Adrenal gland (tissue), 12 donors: ENCODE data around the gene TIMP2. TPM values are rescaled to one million over a fixed set of nuclear protein-coding genes. Genes with fewer than 3 reads are reported as not detected.
A peak's percentile ranks its signal among the peaks of the same experiment; 100 is the strongest.

ENCODE experiments used
- DNase-seq, 7 donors: peaks; one replicate each; pipeline ENCODE4 v3.0.0-alpha.2; 2019 to 2020
- H3K27ac ChIP-seq, 5 donors: fragments of 200-600 bp; sonication (generic) in 4 of 5; 1 replicate in 3 of 5; 2 replicates in 2 of 5; pipeline versions ENCODE4 v1.5.1 to v1.8.0; 2016 to 2020; ENCODE audit warnings: mild to moderate bottlenecking in 1 of 5
- H3K27me3 ChIP-seq: fragments of 200-600 bp; 2 replicates; pipeline ENCODE4 v1.8.0; 2021
- H3K36me3 ChIP-seq, 2 donors: fragments of 200-600 bp; replicated peaks in 1 of 2; 1 replicate in 1 of 2; 2 replicates in 1 of 2; pipeline versions ENCODE4 v1.5.1 to v1.8.0; 2018 to 2022
- H3K4me1 ChIP-seq, 2 donors: fragments of 200-600 bp; replicated peaks in 1 of 2; 1 replicate in 1 of 2; 2 replicates in 1 of 2; pipeline versions ENCODE4 v1.5.1 to v1.8.0; 2018 to 2021
- H3K4me3 ChIP-seq, 4 donors: fragments of 200-600 bp; sonication (generic) in 3 of 4; one replicate each; pipeline ENCODE4 v1.5.1; 2016 to 2018
- H3K9me3 ChIP-seq, 3 donors: fragments of 200-600 bp; sonication (generic) in 1 of 3; replicated peaks in 1 of 3; 1 replicate in 2 of 3; 2 replicates in 1 of 3; pipeline versions ENCODE4 v1.5.1 to v1.8.0; 2016 to 2021
- POLR2A ChIP-seq, 2 donors: fragments of 450-650 bp; IDR thresholded peaks; one replicate each; pipeline ENCODE4 v1.6.1; 2017; ENCODE audit warnings: antibody characterized with exemption in 2 of 2, mild to moderate bottlenecking in 2 of 2, moderate library complexity in 1 of 2
- WGBS, 4 donors: extraction: QIAGEN DNeasy Blood & Tissue Kit in 2 of 4; methylation state at CpG; one replicate each; pipeline versions ENCODE4 v1.1.5 to v1.1.7; 2013 to 2017; 5-methylcytosine and 5-hydroxymethylcytosine counted together
- intact Hi-C, 2 donors: fragments of 100-400 bp; cut with DNase I; formaldehyde crosslinking; loops; one replicate each; pipeline versions ENCODE4 v1.14.1 to v1.15.0; 2022 to 2023
- polyA plus RNA-seq, 3 donors: library from polyadenylated mRNA; stranded (reverse); fragments of 200-250 nt in 2 of 3; fragments of 350-450 nt in 1 of 3; fragmentation: Illumina TruSeq in 1 of 3; extraction: RNeasy Lipid Tissue Mini Kit (QIAGEN cat#74804) in 1 of 3; gene quantifications; one replicate each; pipeline ENCODE4 v1.2.3, GENCODE V29; 2013 to 2014
- total RNA-seq, 9 donors: library from RNA; depleted of rRNA in 4 of 9; stranded (reverse); fragments of >200 nt in 4 of 9; fragments of 120-200 nt in 1 of 9; fragmentation: NEBNext Ultra II Directional in 1 of 9; extraction: Animal tissue kit (Norgen Biotek cat#: 25700) in 1 of 9; gene quantifications; one replicate each; pipeline versions ENCODE4 v1.1.0 to v1.2.4, GENCODE V29; 2013 to 2023
- TF ChIP-seq, protein P1 (sequence below), 6 experiments: fragments of 450-650 bp in 4 of 6; fragments of 200-600 bp in 2 of 6; sonication (generic) in 1 of 6; IDR thresholded peaks; 1 replicate in 5 of 6; 2 replicates in 1 of 6; pipeline versions ENCODE4 v1.5.1 to v1.8.0; 2016 to 2021; ENCODE audit warnings: antibody characterized with exemption in 6 of 6, mild to moderate bottlenecking in 2 of 6, moderate library complexity in 1 of 6
- donor health status: healthy with polysubstance abuse.
- donor health status: Bipolar disorder and iron deficiency.
- donor health status: DM: yes; HTN: yes; CAD: no.
- donor health status: DM: no; HTN: no; CAD: no.
- donor health status: DM: no; HTN: no; CAD: no.
- donor health status: DM: yes; HTN: yes; CAD: no.

Gene TIMP2
- total and polyA plus RNA-seq, 12 donors = 20.2 to 275 (median 176) TPM

DNA sequence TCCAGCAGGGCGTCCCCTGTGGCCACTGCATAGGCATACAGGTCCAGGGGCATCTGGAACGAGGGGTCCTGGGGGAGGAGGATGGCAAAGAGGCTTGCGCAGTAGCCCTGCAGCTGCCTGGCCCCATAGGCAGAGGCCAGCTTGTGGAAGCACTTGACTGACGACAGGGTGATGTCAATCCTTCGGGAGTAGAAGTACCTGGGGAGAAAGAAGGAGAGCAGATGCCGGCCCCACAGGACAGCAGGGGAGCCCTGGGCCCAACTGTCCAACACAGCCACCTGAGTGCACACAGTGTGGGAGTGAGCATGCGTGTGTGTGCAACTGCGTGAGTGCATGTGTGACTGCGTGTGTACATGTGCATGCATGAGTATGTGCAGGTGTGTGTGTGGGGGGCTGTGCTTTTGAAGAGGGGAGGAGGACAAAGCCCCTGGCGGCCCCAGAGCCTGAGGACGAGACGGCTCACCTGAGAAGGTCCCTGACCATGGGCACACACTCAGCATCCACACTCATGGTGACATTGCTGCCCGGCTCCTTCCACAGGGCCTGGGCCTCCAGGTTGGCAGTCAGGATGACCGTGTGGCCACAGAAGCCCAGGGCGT is 47.4 kb upstream of the TIMP2 start:
- H3K27ac ChIP-seq = peak overlapping the region in 2 of 5 donors; percentile 17 to 53
- no peaks in the 10 kb centered on the region for H3K27me3 ChIP-seq
- H3K4me3 ChIP-seq = no peak overlapping the region
- WGBS, 4 donors = 85 to 93% (median 90%) methylated on average over 8 to 15 of the region's 15 CpGs
- no peak for TF ChIP-seq POLR2A (IDR thresholded peaks at IDR 0.05)
- TF ChIP-seq, protein P1, sequence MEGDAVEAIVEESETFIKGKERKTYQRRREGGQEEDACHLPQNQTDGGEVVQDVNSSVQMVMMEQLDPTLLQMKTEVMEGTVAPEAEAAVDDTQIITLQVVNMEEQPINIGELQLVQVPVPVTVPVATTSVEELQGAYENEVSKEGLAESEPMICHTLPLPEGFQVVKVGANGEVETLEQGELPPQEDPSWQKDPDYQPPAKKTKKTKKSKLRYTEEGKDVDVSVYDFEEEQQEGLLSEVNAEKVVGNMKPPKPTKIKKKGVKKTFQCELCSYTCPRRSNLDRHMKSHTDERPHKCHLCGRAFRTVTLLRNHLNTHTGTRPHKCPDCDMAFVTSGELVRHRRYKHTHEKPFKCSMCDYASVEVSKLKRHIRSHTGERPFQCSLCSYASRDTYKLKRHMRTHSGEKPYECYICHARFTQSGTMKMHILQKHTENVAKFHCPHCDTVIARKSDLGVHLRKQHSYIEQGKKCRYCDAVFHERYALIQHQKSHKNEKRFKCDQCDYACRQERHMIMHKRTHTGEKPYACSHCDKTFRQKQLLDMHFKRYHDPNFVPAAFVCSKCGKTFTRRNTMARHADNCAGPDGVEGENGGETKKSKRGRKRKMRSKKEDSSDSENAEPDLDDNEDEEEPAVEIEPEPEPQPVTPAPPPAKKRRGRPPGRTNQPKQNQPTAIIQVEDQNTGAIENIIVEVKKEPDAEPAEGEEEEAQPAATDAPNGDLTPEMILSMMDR (IDR thresholded peaks at IDR 0.05) = no peak
- peaks cover 0 to 41% of the 10 kb centered on the region in 2 donors for H3K36me3 ChIP-seq
- DNase-seq = peak in 1 of 7 donors; percentile 30
- intact Hi-C loops = loop anchor here in 1 of 2 donors (5.0 kb wide), 1 partner anchor 105 kb away; no protein-coding TSS in a partner anchor
- H3K9me3 ChIP-seq = no peaks in the 10 kb centered on the region
- peaks cover 8 to 40% of the 10 kb centered on the region in 2 donors for H3K4me1 ChIP-seq

DNA sequence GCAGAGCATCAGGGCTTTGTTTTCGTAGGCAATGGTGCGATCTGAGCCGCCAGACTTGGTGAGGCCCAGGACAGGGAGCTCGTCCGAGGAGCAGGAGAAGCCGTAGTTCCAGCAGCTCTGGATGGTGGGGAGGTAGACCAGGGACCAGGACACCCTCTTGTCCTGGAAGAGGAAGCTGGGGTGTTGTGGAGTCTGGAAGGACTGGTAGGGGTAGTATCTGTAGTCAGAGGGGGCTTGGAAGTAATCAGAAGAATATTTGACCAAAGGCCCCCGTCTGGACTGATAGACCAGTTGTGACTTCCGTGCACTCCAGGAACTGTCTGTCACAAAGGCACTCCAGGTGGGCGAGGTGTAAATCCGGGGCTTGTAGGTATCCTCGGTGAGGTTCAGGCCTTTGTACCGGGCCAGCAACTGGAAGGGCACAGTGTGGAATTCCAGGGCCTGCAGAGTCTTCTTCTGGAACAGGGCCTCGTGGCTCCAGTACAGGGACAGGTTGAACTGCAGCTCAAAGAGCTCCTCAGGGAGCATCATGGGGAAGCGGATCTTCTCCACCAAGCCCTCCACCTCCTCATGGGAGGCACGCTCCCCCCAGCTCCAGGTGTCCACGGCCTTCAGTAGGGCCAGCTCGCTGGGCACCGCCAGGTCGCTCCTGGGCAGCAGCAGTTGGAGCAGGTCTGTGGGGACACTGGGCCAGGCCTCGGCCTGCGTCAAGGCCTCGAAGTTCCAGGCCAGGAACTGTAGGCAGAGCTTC is 46.7 kb upstream of the TIMP2 start:
- Histone ChIP-seq H3K36me3 (peaks cover 0 to 43% of the 10 kb centered on the region in 2 donors), H3K9me3 (no peaks in the 10 kb centered on the region), H3K27ac (peak overlapping the region in 3 of 5 donors; percentile 33 to 53 (median 45)), H3K4me3 (no peak overlapping the region), H3K27me3 (no peaks in the 10 kb centered on the region), H3K4me1 (peaks cover 2 to 34% of the 10 kb centered on the region in 2 donors)
- TF ChIP-seq, protein P1 (IDR thresholded peaks at IDR 0.05) = no peak
- peak in 1 of 2 donors; percentile 7 for TF ChIP-seq POLR2A (IDR thresholded peaks at IDR 0.05)
- intact Hi-C loops = loop anchor here (2.0 to 5.0 kb wide), 2 partner anchors 105 to 107 kb away; no protein-coding TSS in a partner anchor
- peak in 1 of 7 donors; percentile 30 for DNase-seq
- WGBS, 4 donors = 65 to 83% (median 76%) methylated on average over 12 to 22 of the region's 22 CpGs

DNA sequence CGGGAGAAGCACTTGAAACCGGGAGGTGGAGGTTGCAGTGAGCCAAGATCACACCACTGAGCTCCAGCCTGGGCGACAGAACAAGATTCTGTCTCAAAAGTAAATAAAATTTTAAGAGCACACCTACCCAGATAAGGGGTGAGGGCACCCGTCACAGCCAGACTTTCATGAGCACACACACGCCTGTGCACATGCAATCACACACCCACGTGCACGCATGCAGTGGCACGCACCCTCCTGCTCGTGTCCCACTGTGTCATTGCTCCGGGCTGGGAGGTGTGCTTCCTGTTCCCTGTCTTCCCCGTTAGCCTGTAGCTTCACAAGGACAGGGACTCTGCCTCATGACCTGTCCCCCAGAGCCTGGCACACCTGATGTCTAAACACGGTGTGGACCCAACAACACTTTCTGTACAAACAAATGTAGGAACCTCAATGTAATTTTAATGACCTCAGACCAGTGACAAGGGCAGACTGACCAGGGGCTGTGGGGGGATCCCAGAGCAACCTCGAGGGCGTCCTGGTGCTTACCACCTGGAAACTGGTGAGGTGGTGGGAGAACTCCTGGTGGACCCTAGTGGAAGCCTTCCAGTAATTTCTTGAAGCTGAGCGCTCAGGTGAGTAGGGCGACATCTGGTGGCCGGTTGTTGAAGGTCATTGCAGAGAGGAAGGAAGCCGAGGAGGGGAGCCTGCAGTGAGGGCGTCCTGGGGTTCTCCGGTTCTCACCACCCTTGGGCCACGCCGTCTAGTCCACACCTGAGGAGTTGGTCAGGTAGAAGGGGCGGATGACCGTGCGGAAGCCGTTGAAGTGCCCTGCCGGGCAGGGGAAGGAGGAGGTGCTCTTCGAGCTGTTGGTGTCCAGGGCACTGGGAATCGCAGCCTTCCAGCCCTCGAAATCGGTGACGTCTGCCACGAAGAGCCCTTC is 45.9 kb upstream of the TIMP2 start:
- Histone ChIP-seq H3K4me3 (no peak overlapping the region), H3K9me3 (no peaks in the 10 kb centered on the region), H3K36me3 (peaks cover 0 to 42% of the 10 kb centered on the region in 2 donors), H3K27me3 (no peaks in the 10 kb centered on the region), H3K27ac (peak overlapping the region in 3 of 5 donors; percentile 33 to 53 (median 45)), H3K4me1 (peaks cover 0 to 25% of the 10 kb centered on the region in 2 donors)
- TF ChIP-seq, protein P1 (IDR thresholded peaks at IDR 0.05) = peak; percentile 79 to 95 (median 91)
- TF ChIP-seq POLR2A (IDR thresholded peaks at IDR 0.05) = no peak
- 34 to 44% (median 34%) methylated on average over 17 to 33 of the region's 33 CpGs for WGBS, 4 donors
- intact Hi-C loops = loop anchor here (2.0 to 5.0 kb wide), 2 partner anchors 104 to 106 kb away; no protein-coding TSS in a partner anchor
- peak; percentile 53 to 93 (median 85) for DNase-seq
